Sciatic nerve (tissue), 2 donors: Measurements from ENCODE around the gene MEIOB. TPM values are rescaled to one million over a fixed set of nuclear protein-coding genes. Genes with fewer than 3 reads are reported as not detected.
"Not testable (repeated sequence)": the region's sequence is repeated elsewhere in the genome, so short reads cannot be mapped to it uniquely, and the experiment has no call there.

Experiments used
- ATAC-seq: fragments of 200-7000 bp; cut with Tn5 transposase; one replicate; pipeline ENCODE4 v1.9.1; 2020; ENCODE audit warnings: mild to moderate bottlenecking, moderate library complexity
- DNase-seq: peaks from one replicate; pipeline ENCODE4 v3.0.0-alpha.2; 2020; ENCODE audit warnings: low spot score
- intact Hi-C: fragments of 100-400 bp; cut with DNase I; formaldehyde crosslinking; loops from one replicate; pipeline ENCODE4 v1.14.2; 2022
- total RNA-seq: library from RNA; stranded (reverse); fragmentation: NEBNext Ultra II Directional; extraction: Animal tissue kit (Norgen Biotek cat#: 25700); gene quantifications from one replicate; pipeline ENCODE4 v1.2.1, GENCODE V29; 2021
- donor health status: DM: no; HTN: no; CAD: no.
- donor health status: DM: no; HTN: no; CAD: no.

The MEIOB gene
- total RNA-seq, 1 donor from 2014 or later: not detected

DNA sequence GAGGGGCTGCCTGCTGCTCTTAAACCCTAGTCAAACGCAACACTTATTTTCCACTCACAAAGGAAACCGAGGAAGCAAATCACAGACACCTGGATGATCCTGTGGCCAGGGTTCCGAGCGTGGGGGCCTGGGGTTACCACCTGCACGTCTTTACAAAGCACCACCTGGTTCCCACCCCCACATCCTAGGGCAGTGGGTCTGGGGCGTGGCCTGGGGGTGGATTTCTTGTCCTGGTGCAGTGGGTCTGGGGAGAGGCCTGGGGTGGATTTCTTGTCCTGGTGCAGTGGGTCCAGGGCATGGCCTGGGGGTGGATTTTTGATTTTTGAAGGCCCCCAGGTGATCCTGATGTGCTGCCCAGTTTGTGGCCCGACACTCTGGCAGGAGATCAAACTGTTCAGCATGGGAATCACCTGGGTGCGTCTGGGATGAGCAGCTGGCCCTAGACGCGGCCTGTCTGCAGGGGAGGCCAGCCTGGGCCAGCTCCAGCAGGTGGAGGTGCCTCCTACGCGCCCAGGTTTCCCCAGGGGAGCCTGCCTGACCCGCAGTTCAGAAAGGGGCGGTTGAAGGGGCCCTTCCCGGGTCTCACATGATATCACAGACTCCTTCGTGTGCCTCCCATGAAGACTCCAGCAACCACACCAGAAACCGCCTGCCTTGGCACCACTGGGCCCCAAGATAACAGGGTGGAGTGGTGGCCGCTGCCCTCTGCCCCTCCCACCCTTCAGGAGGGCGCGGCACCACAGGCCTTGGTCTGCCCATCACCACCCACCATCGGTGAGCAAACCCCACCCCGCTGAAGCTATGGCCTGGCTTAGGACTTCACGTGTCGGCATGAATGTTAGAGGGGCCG, 51.6 kb downstream of the MEIOB start:
- DNase-seq: no peak
- ATAC-seq: no peak
- intact Hi-C loops: no loop called here

- intact Hi-C loops: no loop called here
- no peak for ATAC-seq
Measured at GRCh38 chr16:1819611-1820010, 52.4 kb downstream of the MEIOB start.

GRCh38 chr16:1818873-1819525, 53.0 kb downstream of the MEIOB start:
- ATAC-seq: no peak
- no peak for DNase-seq
- intact Hi-C loops: no loop called here

More at GRCh38 chr16:1819611-1820010, 52.4 kb downstream of the MEIOB start:
- no peak for DNase-seq

DNA sequence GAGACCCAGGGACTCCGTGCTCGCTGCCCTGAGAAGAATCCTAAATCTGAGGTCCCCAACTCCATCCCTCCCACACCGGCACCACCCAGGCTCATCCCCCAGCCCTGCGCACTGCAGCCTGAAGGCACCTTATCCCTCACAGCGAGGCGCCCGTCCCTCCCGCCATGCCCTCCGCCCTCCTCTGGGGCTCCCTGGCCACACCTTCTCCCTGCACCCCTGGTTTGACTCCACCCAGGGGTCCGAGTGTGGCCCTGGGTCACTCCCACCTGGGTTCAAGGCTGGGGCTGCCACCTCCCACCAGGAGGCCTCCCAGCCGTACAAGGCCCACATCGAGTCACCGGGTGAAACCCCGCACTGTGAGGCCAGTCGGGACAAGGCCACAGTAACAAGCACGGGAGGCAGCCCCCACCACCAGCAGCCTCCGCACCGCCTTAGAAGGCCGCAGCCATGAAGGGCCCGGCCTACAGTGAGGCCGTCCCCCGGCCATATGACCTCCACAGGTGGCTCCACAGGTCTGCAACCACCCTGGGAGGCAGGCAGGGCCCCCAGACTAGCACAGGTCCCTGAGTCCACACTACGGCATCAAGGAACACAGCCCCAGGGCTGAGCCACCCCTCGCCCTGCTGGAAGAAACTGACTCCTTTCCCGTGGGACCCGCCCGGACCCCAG, 53.6 kb downstream of the MEIOB start:
- no peak for DNase-seq
- intact Hi-C loops: no loop called here
- no peak for ATAC-seq

- DNase-seq (no peak), ATAC-seq (no peak)
- intact Hi-C loops: no loop called here
Measured at GRCh38 chr16:1817716-1818115, 54.2 kb downstream of the MEIOB start.

- intact Hi-C loops: no loop called here
- DNase-seq (no peak), ATAC-seq (no peak)
Measured at GRCh38 chr16:1817276-1817589, 54.7 kb downstream of the MEIOB start.

GRCh38 chr16:1816396-1817275, 55.3 kb downstream of the MEIOB start:
- no peak for DNase-seq
- intact Hi-C loops: no loop called here
- ATAC-seq: no peak

- intact Hi-C loops: no loop called here
- ATAC-seq (peak; percentile 77), DNase-seq (no peak)
Measured at GRCh38 chr16:1815461-1815860, 56.5 kb downstream of the MEIOB start.

- ATAC-seq (peak; percentile 86), DNase-seq (peak; percentile 78)
- intact Hi-C loops: no loop called here
Measured at GRCh38 chr16:1812732-1813163, 59.2 kb downstream of the MEIOB start.

DNA sequence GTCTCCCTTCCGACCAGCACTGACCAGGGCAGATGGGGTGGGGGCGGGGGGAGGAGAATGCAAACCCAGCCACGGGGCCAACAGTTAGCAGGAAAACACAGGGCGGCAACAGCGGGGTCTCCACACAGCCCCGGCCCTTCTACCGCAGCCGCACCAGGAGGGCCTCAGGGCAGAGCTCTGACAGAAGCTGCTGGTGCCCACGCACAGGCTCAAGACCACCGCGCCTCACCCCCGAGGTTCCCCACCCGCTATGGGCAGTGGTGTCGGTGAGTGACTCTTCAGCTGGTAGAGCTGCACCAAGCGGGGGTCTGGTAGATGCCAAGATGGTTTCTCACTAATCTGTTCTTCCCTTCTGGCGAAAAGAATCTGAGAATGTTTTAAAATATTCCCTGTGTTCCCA, 61.4 kb downstream of the MEIOB start:
- intact Hi-C loops: no loop called here
- DNase-seq (no peak), ATAC-seq (no peak)

DNA sequence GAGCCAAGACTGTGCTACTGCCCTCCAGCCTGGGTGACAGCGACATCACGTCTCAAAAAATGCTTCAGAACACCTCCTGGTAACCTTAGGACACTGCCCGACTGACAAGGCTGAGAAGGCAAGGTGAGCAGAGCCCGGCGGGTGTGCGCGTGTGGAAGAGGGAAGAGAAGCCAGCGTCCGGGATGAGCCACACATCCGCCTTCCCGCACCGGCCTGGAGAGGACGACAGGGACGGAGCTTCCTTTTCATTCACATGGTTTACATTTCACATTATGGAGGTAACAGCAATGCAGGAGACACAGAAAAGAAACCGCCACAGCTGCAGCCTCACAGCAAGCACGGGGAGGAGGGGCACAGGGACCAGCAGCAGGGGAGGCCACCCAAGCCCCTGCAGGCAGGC, 61.9 kb downstream of the MEIOB start:
- DNase-seq: no peak
- intact Hi-C loops: no loop called here
- no peak for ATAC-seq

DNA sequence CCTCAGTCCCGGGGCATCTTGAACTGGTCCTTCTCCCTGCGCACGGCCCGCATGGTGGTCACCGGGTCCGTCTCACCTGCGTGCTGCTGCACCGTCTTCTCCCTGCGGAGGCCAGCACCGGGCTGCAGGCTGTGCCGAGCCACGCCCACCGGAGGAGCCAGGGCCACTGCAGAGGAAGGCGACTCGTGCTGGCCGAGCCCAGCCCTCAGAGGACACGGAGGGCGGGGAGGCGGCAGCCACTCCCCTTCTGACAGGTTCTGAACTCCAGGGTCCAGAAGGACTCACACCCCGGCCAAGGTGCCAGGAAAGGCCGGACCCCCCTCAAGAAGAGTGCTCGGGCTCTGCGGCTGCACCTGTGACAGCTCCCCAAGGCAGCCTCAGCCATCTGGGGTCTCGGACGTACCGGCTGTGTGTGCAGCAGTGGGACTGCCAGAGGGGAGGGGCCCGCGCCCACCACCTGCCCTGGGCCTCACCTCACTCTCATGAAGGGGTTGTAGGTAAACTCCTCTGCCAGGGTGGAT, 62.6 kb downstream of the MEIOB start:
- no peak for DNase-seq
- intact Hi-C loops: no loop called here
- ATAC-seq: no peak

- no peak for ATAC-seq
- intact Hi-C loops: no loop called here
- DNase-seq: no peak
Measured at GRCh38 chr16:1808691-1809090, 63.3 kb downstream of the MEIOB start.

- DNase-seq: no peak
- ATAC-seq: no peak
- intact Hi-C loops: no loop called here
Measured at GRCh38 chr16:1807626-1808025, 64.3 kb downstream of the MEIOB start.

DNA sequence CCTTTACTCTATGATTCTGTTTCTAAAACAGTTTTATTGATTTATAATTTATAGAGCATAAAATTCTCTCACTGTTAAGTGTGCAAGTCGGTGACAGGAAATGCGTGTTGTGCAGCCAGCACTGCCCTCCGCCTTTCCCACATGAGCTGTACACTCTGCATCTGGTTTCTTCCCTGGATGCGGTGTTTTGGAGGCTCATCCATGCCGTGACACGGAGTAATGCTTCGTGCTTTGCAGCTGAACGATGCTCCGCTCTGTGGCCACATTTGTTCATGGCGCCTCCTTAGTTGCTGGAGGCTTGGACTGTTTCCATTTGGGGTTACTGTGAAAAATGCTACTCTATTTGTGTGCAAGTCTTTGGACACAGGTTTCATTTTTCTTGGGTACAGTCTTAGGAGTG, 71.3 kb downstream of the MEIOB start:
- ATAC-seq: no peak
- no peak for DNase-seq
- intact Hi-C loops: no loop called here

GRCh38 chr16:1799263-1799662, 72.7 kb downstream of the MEIOB start:
- intact Hi-C loops, ATAC-seq, DNase-seq: not testable (repeated sequence)

DNA sequence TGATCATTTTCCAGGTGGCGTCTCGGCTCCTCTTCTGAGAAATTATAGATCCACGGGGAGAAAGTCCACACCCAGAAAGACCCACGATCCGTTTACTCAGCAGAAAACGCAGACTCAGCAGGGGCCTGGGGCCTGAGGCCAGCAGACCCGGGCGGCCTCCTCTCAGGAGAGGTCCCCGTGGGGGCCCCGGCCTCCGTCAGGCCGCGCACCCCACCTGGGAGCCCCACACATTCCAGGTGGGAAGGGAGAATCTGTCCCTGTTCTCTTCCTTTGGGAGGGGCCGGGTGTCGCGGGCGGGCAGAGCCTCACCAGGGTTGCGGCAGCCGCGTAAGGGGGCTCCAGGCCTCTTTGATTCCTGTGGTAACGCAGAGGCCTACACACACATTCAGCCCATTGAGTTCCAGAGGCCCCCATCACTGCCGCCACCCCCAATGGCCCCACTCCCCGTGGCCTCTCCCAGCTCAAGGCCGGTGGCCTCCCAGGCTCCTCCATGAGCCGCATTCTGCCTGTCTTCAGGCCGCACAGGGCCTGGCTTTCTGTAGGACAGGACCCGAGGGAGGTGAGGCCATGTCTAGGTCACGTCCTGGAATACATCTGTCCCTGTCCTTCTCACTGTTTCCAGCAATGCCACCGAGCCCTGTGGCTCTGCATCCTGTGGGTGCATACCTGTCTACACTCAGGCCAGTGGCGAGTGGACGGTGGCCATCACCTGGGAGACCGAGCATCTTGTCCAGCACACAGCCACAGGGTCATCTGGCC, 76.9 kb downstream of the MEIOB start:
- ATAC-seq (no peak), DNase-seq (no peak)
- intact Hi-C loops: no loop called here

DNA sequence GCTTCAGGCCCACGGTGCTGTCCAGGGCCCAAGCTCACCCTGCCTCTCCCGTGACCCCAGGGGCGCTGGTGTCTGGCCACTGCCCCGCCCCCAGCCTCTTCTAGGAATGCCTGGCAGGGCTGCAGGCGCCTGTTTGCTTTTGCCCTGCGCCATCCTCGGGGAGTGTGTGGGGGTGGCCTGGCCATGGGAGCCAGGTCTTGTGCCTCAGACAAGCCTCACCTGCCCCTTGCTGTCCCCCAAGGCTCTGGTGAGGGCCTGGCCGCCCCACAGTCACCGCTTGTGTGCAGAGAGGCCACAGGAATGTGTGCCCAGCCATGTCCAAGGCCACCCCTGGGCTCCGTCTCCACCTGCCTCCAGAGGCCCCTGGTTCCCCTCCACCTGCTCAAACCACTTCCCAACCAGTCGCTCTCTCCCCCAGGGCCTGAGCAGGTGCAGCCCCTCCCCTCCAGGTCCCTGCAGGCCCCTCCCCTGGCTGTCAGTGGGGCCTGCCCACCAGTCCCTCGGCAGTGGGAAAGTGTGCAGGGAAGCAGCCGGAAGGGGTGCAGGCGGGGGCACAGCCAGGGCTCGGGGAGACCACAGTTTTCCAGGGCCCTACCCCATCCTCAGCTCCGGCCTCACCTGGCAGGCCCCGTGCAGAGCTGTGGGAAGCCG, 77.6 kb downstream of the MEIOB start:
- ATAC-seq (no peak), DNase-seq (no peak)
- intact Hi-C loops: no loop called here
